ENCODE results near the gene KCNMA1.

DNA sequence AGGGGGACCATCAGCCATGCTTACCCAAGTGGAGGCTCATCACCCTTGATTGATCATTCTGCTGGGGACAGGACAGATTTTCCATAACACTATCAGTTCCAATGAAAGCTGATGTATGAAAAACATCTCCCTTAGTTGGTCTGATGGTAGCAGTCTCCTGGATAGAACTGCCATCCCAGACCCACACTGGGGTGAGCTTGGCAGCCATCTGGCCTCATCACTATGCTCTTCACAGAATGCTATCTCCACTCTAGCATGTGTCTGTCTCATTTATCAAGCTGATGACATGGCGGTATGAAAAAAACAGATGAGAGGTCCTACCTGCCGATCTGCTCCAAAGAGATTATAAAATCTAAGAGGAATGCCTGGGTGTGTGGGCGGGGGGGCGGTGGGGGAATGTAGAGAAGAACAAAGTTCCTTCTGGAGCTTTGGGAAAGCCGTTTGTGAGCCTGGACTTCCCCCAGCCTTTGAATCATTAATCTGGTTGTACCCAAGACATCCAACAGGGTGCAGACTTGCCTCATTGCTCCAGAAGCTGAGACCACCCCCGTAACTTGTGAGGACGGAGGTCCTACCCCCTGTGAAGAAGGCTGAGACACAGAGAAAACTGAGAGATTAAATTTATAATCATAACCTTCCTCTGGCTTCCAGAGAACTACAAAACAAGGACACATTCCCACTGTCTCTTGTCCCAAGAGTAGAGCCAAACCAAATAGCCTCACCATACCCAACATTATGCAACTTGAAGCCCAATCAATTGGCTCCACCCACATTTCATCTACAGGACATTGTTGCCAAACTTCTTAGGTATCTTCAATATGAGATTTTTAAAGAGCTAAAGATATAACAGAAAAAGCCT lies 340.8 kb downstream of the KCNMA1 start:
- TF ChIP-seq TAF1 (IDR thresholded peaks at IDR 0.05; ENCODE audit: low read depth): no peak
- no peak for TF ChIP-seq CEBPB (IDR thresholded peaks at IDR 0.05)
- TF ChIP-seq, protein P1, sequence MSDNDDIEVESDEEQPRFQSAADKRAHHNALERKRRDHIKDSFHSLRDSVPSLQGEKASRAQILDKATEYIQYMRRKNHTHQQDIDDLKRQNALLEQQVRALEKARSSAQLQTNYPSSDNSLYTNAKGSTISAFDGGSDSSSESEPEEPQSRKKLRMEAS (IDR thresholded peaks at IDR 0.05): no peak

Measured in Ishikawa (cell line).